B cell (primary cell): ENCODE measurements around the gene GALC. TPM values are rescaled to one million over a fixed set of nuclear protein-coding genes. Genes with fewer than 3 reads are reported as not detected.
"Not testable (repeated sequence)": the region's sequence is repeated elsewhere in the genome, so short reads cannot be mapped to it uniquely, and the experiment has no call there.

Source experiments
- ATAC-seq: fragments of 200-7000 bp; cut with Tn5 transposase; one replicate; pipeline ENCODE4 v1.10.0; 2021; ENCODE audit warnings: low read depth, mild to moderate bottlenecking, moderate number of reproducible peaks, moderate library complexity
- CTCF ChIA-PET: fragments of 350-600 bp; sonication (Branson Sonifier 250); formaldehyde crosslinking; loops from one replicate; lab custom pipeline; 2021; ENCODE audit warnings: antibody characterized with exemption, inconsistent platforms; lab: Charles Lee
- POLR2A ChIA-PET: fragments of 350-600 bp; sonication (Branson Sonifier 250); formaldehyde crosslinking; loops from one replicate; lab custom pipeline; 2021; ENCODE audit warnings: antibody characterized with exemption; lab: Charles Lee
- DNase-seq: peaks from one replicate; pipeline ENCODE4 v3.0.0; 2013
- H2AFZ ChIP-seq: 2 replicates; pipeline ENCODE4 v1.6.1; 2012; ENCODE audit warnings: mild to moderate bottlenecking, low read depth, low read length; ENCODE audit not compliant: insufficient read depth, poor library complexity, severe bottlenecking
- H3K27ac ChIP-seq, 2 donors: 1 replicate in 1 of 2; 2 replicates in 1 of 2; pipeline ENCODE4 v1.5.1; 2012 to 2013; ENCODE audit warnings: low read length in 2 of 2, mild to moderate bottlenecking in 2 of 2, moderate library complexity in 1 of 2
- H3K27me3 ChIP-seq, 4 experiments: fragments of 200-600 bp in 1 of 4; sonication (generic) in 1 of 4; replicated peaks in 1 of 4; 1 replicate in 2 of 4; 2 replicates in 2 of 4; pipeline versions ENCODE4 v1.6.1 to v1.7.0; 2013 to 2016; ENCODE audit warnings: low read length in 3 of 4, mild to moderate bottlenecking in 2 of 4, mixed read lengths in 1 of 4, moderate library complexity in 1 of 4; ENCODE audit not compliant: insufficient read depth in 4 of 4, control insufficient read depth in 3 of 4; ENCODE audit errors: control extremely low read depth in 1 of 4
- H3K36me3 ChIP-seq, 2 experiments: replicated peaks in 1 of 2; 1 replicate in 1 of 2; 2 replicates in 1 of 2; pipeline versions ENCODE4 v1.6.1 to v1.7.1; 2013; ENCODE audit warnings: low read length in 1 of 2; ENCODE audit not compliant: insufficient read depth in 2 of 2, control insufficient read depth in 1 of 2; ENCODE audit errors: control extremely low read depth in 1 of 2, extremely low read depth in 1 of 2
- H3K4me1 ChIP-seq, 2 donors: fragments of 200-600 bp in 1 of 2; sonication (generic) in 1 of 2; 1 replicate in 1 of 2; 2 replicates in 1 of 2; pipeline versions ENCODE4 v1.5.1 to v1.6.1; 2013 to 2017; ENCODE audit warnings: low read length in 2 of 2; ENCODE audit not compliant: control insufficient read depth in 2 of 2, insufficient read depth in 2 of 2
- H3K4me2 ChIP-seq: replicated peaks from 2 replicates; pipeline ENCODE3; 2012; ENCODE audit warnings: mild to moderate bottlenecking, low read depth, low read length; ENCODE audit not compliant: poor library complexity, severe bottlenecking
- H3K4me3 ChIP-seq, 5 experiments: fragments of 200-600 bp in 1 of 5; sonication (generic) in 1 of 5; 1 replicate in 3 of 5; 2 replicates in 2 of 5; pipeline versions ENCODE4 v1.5.1 to v1.7.0; 2011 to 2016; ENCODE audit warnings: low read length in 4 of 5, mild to moderate bottlenecking in 4 of 5, low read depth in 2 of 5, control low read depth in 1 of 5, moderate library complexity in 1 of 5; ENCODE audit not compliant: insufficient read depth in 1 of 5; ENCODE audit errors: control extremely low read depth in 1 of 5, extremely low read depth in 1 of 5
- H3K79me2 ChIP-seq: fragments of 200-600 bp; sonication (generic); one replicate; pipeline ENCODE4 v1.6.0; 2016; ENCODE audit warnings: low read length; ENCODE audit not compliant: control insufficient read depth, insufficient read depth
- H3K9ac ChIP-seq: fragments of 200-600 bp; sonication (generic); 2 replicates; pipeline ENCODE4 v1.6.1; 2017; ENCODE audit warnings: mild to moderate bottlenecking, low read length, moderate library complexity
- H3K9me3 ChIP-seq, 3 donors: one replicate each; pipeline versions ENCODE4 v1.6.1 to v1.7.1; 2013; ENCODE audit warnings: low read length in 2 of 3; ENCODE audit not compliant: control insufficient read depth in 2 of 3, insufficient read depth in 1 of 3; ENCODE audit errors: control extremely low read depth in 1 of 3
- H4K20me1 ChIP-seq: 2 replicates; pipeline ENCODE4 v1.6.0; 2012; ENCODE audit warnings: mild to moderate bottlenecking, low read length; ENCODE audit not compliant: insufficient read depth, control insufficient read depth, poor library complexity, severe bottlenecking
- H3K27ac Mint-ChIP-seq: one replicate; pipeline ENCODE4 v1.8.0; 2021; ENCODE audit warnings: mixed read lengths
- H3K27me3 Mint-ChIP-seq: one replicate; pipeline ENCODE4 v1.8.0; 2021; ENCODE audit warnings: mixed read lengths
- H3K4me1 Mint-ChIP-seq: one replicate; pipeline ENCODE4 v1.8.0; 2021; ENCODE audit warnings: mixed read lengths
- H3K4me3 Mint-ChIP-seq: one replicate; pipeline ENCODE4 v1.8.0; 2021; ENCODE audit warnings: mixed read lengths
- H3K9me3 Mint-ChIP-seq: one replicate; pipeline ENCODE4 v1.8.0; 2022; ENCODE audit warnings: mixed read lengths; ENCODE audit not compliant: insufficient read depth
- EZH2 ChIP-seq: IDR thresholded peaks from 2 replicates; pipeline ENCODE4 v1.6.1; 2012; ENCODE audit warnings: borderline replicate concordance, low read depth, mild to moderate bottlenecking, moderate library complexity, low read length; ENCODE audit not compliant: insufficient read depth, poor library complexity, severe bottlenecking
- WGBS: methylation state at CpG from one replicate; pipeline ENCODE4 v1.1.5; 2013; ENCODE audit warnings: missing lambda C conversion rate; ENCODE audit not compliant: insufficient coverage; 5-methylcytosine and 5-hydroxymethylcytosine counted together
- intact Hi-C: fragments of 100-400 bp; cut with micrococcal nuclease; formaldehyde crosslinking; loops from one replicate; pipeline ENCODE4 v1.10.0; 2022
- polyA plus RNA-seq: library from polyadenylated mRNA; depleted of rRNA; stranded (reverse); fragments of >200 nt; gene quantifications from 2 replicates; pipeline ENCODE4 v1.2.3, GENCODE V29; 2012
- total RNA-seq, 2 donors: library from RNA; stranded (reverse); fragments of 120-200 nt in 1 of 2; gene quantifications; 1 replicate in 1 of 2; 2 replicates in 1 of 2; pipeline versions ENCODE4 v1.2.3 to v1.2.4, GENCODE V29; 2013 to 2022
- TF ChIP-seq, protein P1 (sequence below): fragments of 200-600 bp; IDR thresholded peaks from one replicate; pipeline ENCODE4 v1.8.0; 2022; ENCODE audit warnings: antibody characterized with exemption, mild to moderate bottlenecking

GALC gene
- total and polyA plus RNA-seq, 2 donors (not counting 1 experiment from before 2014, with no cell fraction given), result 4.9 to 17.8 TPM

DNA sequence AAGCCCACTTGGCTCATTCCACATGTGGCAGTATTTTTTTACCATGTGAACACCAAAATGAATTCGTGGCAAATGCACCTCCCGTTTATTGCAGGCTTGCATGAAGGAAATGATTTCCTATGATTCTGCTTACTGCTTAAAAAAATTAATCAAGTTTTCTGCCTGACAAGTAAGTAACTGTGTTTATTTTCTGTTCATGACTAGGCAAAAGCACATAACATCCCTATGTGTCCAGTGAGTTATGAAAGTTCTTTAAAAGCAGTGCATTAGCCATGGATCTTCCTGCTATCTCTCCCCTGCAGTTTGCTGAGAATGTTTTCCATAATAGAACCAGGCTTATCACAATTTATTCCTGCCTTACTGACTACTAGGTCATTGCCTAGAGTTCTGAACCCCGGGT is 32.3 kb upstream of the GALC start:
- CTCF ChIA-PET, result interaction anchor here (2.4 kb wide), 1 partner anchor 11 kb away, joined by 13 read pairs; no protein-coding TSS in a partner anchor
- Histone ChIP-seq H3K4me1 (peaks cover 11 to 16% of the 10 kb centered on the region in 2 donors), H2AFZ (no peak overlapping the region), H3K36me3 (no peaks in the 10 kb centered on the region), H3K79me2 (no peaks in the 10 kb centered on the region), H3K27ac (no peak overlapping the region), H3K4me2 (no peak overlapping the region), H3K4me3 (no peak overlapping the region), H3K9me3 (no peaks in the 10 kb centered on the region), H4K20me1 (no peaks in the 10 kb centered on the region), H3K27me3 (no peaks in the 10 kb centered on the region), H3K9ac (no peak overlapping the region)
- DNase-seq (no peak), ATAC-seq (no peak)
- no CpG with 5 or more reads among the region's 3 CpGs for WGBS
- peaks cover 26% of the 10 kb centered on the region for H3K4me1 Mint-ChIP-seq
- no peak overlapping the region for H3K4me3 Mint-ChIP-seq
- no peaks in the 10 kb centered on the region for H3K9me3 Mint-ChIP-seq
- POLR2A ChIA-PET, result no interaction called here
- H3K27me3 Mint-ChIP-seq, result no peaks in the 10 kb centered on the region
- intact Hi-C loops, result no loop called here
- H3K27ac Mint-ChIP-seq, result no peak overlapping the region
- TF ChIP-seq, protein P1, sequence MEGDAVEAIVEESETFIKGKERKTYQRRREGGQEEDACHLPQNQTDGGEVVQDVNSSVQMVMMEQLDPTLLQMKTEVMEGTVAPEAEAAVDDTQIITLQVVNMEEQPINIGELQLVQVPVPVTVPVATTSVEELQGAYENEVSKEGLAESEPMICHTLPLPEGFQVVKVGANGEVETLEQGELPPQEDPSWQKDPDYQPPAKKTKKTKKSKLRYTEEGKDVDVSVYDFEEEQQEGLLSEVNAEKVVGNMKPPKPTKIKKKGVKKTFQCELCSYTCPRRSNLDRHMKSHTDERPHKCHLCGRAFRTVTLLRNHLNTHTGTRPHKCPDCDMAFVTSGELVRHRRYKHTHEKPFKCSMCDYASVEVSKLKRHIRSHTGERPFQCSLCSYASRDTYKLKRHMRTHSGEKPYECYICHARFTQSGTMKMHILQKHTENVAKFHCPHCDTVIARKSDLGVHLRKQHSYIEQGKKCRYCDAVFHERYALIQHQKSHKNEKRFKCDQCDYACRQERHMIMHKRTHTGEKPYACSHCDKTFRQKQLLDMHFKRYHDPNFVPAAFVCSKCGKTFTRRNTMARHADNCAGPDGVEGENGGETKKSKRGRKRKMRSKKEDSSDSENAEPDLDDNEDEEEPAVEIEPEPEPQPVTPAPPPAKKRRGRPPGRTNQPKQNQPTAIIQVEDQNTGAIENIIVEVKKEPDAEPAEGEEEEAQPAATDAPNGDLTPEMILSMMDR, result no peak
- no peak for TF ChIP-seq EZH2

DNA sequence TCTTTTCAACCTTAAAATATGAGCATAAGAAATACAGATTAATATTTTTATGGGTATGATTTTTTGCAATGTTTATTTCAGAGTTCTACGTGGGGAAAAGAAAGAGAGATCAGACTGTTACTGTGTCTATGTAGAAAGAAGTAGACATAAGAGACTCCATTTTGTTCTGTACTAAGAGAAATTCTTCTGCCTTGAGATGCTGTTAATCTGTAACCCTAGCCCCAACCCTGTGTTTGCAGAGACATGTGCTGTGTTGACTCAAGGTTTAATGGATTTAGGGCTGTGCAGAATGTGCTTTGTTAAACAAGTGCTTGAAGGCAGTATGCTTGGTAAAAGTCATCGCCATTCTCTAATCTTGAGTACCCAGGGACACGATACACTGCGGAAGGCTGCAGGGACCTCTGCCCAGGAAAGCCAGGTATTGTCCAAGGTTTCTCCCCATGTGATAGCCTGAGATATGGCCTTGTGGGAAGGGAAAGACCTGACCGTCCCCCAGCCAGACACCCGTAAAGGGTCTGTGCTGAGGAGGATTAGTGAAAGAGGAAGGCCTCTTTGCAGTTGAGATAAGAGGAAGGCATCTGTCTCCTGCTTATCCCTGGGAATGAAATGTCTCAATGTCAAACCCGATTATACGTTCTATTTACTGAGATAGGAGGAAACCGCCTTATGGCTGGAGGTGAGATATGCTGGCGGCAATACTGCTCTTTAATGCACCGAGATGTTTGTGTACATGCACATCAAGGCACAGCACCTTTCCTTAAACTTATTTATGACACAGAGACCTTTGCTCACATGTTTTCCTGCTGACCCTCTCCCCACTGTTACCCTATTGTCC is 31.5 kb upstream of the GALC start:
- H3K4me3 ChIP-seq, H3K9me3 Mint-ChIP-seq, H3K9ac ChIP-seq, DNase-seq, H4K20me1 ChIP-seq, H3K27ac Mint-ChIP-seq, POLR2A ChIA-PET, H3K4me2 ChIP-seq, H3K79me2 ChIP-seq, ATAC-seq, H3K9me3 ChIP-seq, H3K27ac ChIP-seq, H3K27me3 Mint-ChIP-seq, H3K27me3 ChIP-seq, CTCF ChIA-PET, H3K4me3 Mint-ChIP-seq, intact Hi-C loops, H3K36me3 ChIP-seq, H2AFZ ChIP-seq: not testable (repeated sequence)
- H3K4me1 ChIP-seq, result peaks cover 11 to 12% of the 10 kb centered on the region in 2 donors
- 96% methylated on average over 3 of the region's 11 CpGs for WGBS
- H3K4me1 Mint-ChIP-seq, result peaks cover 21% of the 10 kb centered on the region
